Measurements from ENCODE around the gene SULT1A1.

Gene SULT1A1

GRCh38 chr16:28589930-28590329 is 19.9 kb downstream of the SULT1A1 start:
- no peak overlapping the region for H3K4me3 ChIP-seq (ENCODE audit: extremely low read depth, insufficient read depth, low read length, poor library complexity, severe bottlenecking)
- H3K9me3 ChIP-seq (ENCODE audit: control insufficient read depth, low read length), result no peaks in the 10 kb centered on the region
- H3K36me3 ChIP-seq (ENCODE audit: control insufficient read depth, insufficient read depth, low read length), result peaks cover 47% of the 10 kb centered on the region
- H3K4me1 ChIP-seq (ENCODE audit: control insufficient read depth, insufficient read depth, low read length, poor library complexity, severe bottlenecking), result peaks cover 3% of the 10 kb centered on the region
- 94 to 100% methylated on average over 4 to 11 of the region's 13 CpGs for WGBS, 2 experiments (ENCODE audit: insufficient coverage in 2 of 2)
- no peak overlapping the region for H3K27ac ChIP-seq (ENCODE audit: low read depth, low read length, severe bottlenecking)

GRCh38 chr16:28589069-28589468 is 20.8 kb downstream of the SULT1A1 start:
- Histone ChIP-seq H3K4me3 (ENCODE audit: extremely low read depth, insufficient read depth, low read length, poor library complexity, severe bottlenecking) (no peak overlapping the region), H3K36me3 (ENCODE audit: control insufficient read depth, insufficient read depth, low read length) (peaks cover 47% of the 10 kb centered on the region)
- WGBS, 2 experiments (ENCODE audit: insufficient coverage in 2 of 2), result 92 to 94% methylated on average over 5 to 8 of the region's 8 CpGs

GRCh38 chr16:28587386-28587785 is 22.5 kb downstream of the SULT1A1 start:
- H3K27ac ChIP-seq (ENCODE audit: low read depth, low read length, severe bottlenecking), result no peak overlapping the region
- peaks cover 3% of the 10 kb centered on the region for H3K4me1 ChIP-seq (ENCODE audit: control insufficient read depth, insufficient read depth, low read length, poor library complexity, severe bottlenecking)
- H3K9me3 ChIP-seq (ENCODE audit: control insufficient read depth, low read length), result no peaks in the 10 kb centered on the region
- no peak overlapping the region for H3K4me3 ChIP-seq (ENCODE audit: extremely low read depth, insufficient read depth, low read length, poor library complexity, severe bottlenecking)
- WGBS, 2 experiments (ENCODE audit: insufficient coverage in 2 of 2), result 90 to 92% methylated on average over 6 to 8 of the region's 8 CpGs
- peaks cover 55% of the 10 kb centered on the region for H3K36me3 ChIP-seq (ENCODE audit: control insufficient read depth, insufficient read depth, low read length)

More at GRCh38 chr16:28589069-28589468, 20.8 kb downstream of the SULT1A1 start:
- Histone ChIP-seq H3K9me3 (ENCODE audit: control insufficient read depth, low read length) (no peaks in the 10 kb centered on the region), H3K4me1 (ENCODE audit: control insufficient read depth, insufficient read depth, low read length, poor library complexity, severe bottlenecking) (peaks cover 3% of the 10 kb centered on the region), H3K27ac (ENCODE audit: low read depth, low read length, severe bottlenecking) (no peak overlapping the region)

GRCh38 chr16:28586466-28586865 is 23.4 kb downstream of the SULT1A1 start:
- no peak overlapping the region for H3K27ac ChIP-seq (ENCODE audit: low read depth, low read length, severe bottlenecking)
- WGBS, 2 experiments (ENCODE audit: insufficient coverage in 2 of 2), result 83 to 100% methylated on average over 1 to 2 of the region's 3 CpGs
- H3K4me3 ChIP-seq (ENCODE audit: extremely low read depth, insufficient read depth, low read length, poor library complexity, severe bottlenecking), result no peak overlapping the region
- H3K4me1 ChIP-seq (ENCODE audit: control insufficient read depth, insufficient read depth, low read length, poor library complexity, severe bottlenecking), result peaks cover 3% of the 10 kb centered on the region
- peaks cover 57% of the 10 kb centered on the region for H3K36me3 ChIP-seq (ENCODE audit: control insufficient read depth, insufficient read depth, low read length)
- no peaks in the 10 kb centered on the region for H3K9me3 ChIP-seq (ENCODE audit: control insufficient read depth, low read length)

- H3K36me3 ChIP-seq (ENCODE audit: control insufficient read depth, insufficient read depth, low read length), result peaks cover 51% of the 10 kb centered on the region
- no peaks in the 10 kb centered on the region for H3K9me3 ChIP-seq (ENCODE audit: control insufficient read depth, low read length)
- 93 to 97% methylated on average over 10 of the region's 11 CpGs for WGBS, 2 experiments (ENCODE audit: insufficient coverage in 2 of 2)
- H3K27ac ChIP-seq (ENCODE audit: low read depth, low read length, severe bottlenecking), result no peak overlapping the region
- no peak overlapping the region for H3K4me3 ChIP-seq (ENCODE audit: extremely low read depth, insufficient read depth, low read length, poor library complexity, severe bottlenecking)
- peaks cover 3% of the 10 kb centered on the region for H3K4me1 ChIP-seq (ENCODE audit: control insufficient read depth, insufficient read depth, low read length, poor library complexity, severe bottlenecking)
Observed at GRCh38 chr16:28585674-28586073, 24.2 kb downstream of the SULT1A1 start.

- Histone ChIP-seq H3K4me3 (ENCODE audit: extremely low read depth, insufficient read depth, low read length, poor library complexity, severe bottlenecking) (no peak overlapping the region), H3K9me3 (ENCODE audit: control insufficient read depth, low read length) (no peaks in the 10 kb centered on the region), H3K27ac (ENCODE audit: low read depth, low read length, severe bottlenecking) (no peak overlapping the region), H3K36me3 (ENCODE audit: control insufficient read depth, insufficient read depth, low read length) (peaks cover 27% of the 10 kb centered on the region), H3K4me1 (ENCODE audit: control insufficient read depth, insufficient read depth, low read length, poor library complexity, severe bottlenecking) (no peaks in the 10 kb centered on the region)
- WGBS, 2 experiments (ENCODE audit: insufficient coverage in 2 of 2), result 94 to 95% methylated on average over 11 to 14 of the region's 15 CpGs
Observed at GRCh38 chr16:28580726-28581315, 29.0 kb downstream of the SULT1A1 start.

GRCh38 chr16:28575446-28576109 is 34.3 kb downstream of the SULT1A1 start:
- Histone ChIP-seq H3K4me1 (ENCODE audit: control insufficient read depth, insufficient read depth, low read length, poor library complexity, severe bottlenecking) (peaks cover 7% of the 10 kb centered on the region), H3K27ac (ENCODE audit: low read depth, low read length, severe bottlenecking) (no peak overlapping the region), H3K4me3 (ENCODE audit: extremely low read depth, insufficient read depth, low read length, poor library complexity, severe bottlenecking) (no peak overlapping the region), H3K9me3 (ENCODE audit: control insufficient read depth, low read length) (no peaks in the 10 kb centered on the region), H3K36me3 (ENCODE audit: control insufficient read depth, insufficient read depth, low read length) (peaks cover 4% of the 10 kb centered on the region)
- 85 to 88% methylated on average over 5 of the region's 8 CpGs for WGBS, 2 experiments (ENCODE audit: insufficient coverage in 2 of 2)

GRCh38 chr16:28574925-28575324 is 34.9 kb downstream of the SULT1A1 start:
- WGBS, 2 experiments (ENCODE audit: insufficient coverage in 2 of 2), result 100% methylated on average over 1 of the region's 2 CpGs

GRCh38 chr16:28573738-28574718 is 35.8 kb downstream of the SULT1A1 start:
- Histone ChIP-seq H3K4me1 (ENCODE audit: control insufficient read depth, insufficient read depth, low read length, poor library complexity, severe bottlenecking) (peaks cover 7% of the 10 kb centered on the region), H3K27ac (ENCODE audit: low read depth, low read length, severe bottlenecking) (no peak overlapping the region), H3K4me3 (ENCODE audit: extremely low read depth, insufficient read depth, low read length, poor library complexity, severe bottlenecking) (no peak overlapping the region), H3K9me3 (ENCODE audit: control insufficient read depth, low read length) (no peaks in the 10 kb centered on the region), H3K36me3 (ENCODE audit: control insufficient read depth, insufficient read depth, low read length) (peaks cover 4% of the 10 kb centered on the region)
- 84 to 92% methylated on average over 15 to 17 of the region's 17 CpGs for WGBS, 2 experiments (ENCODE audit: insufficient coverage in 2 of 2)

More at GRCh38 chr16:28574925-28575324, 34.9 kb downstream of the SULT1A1 start:
- no peaks in the 10 kb centered on the region for H3K9me3 ChIP-seq (ENCODE audit: control insufficient read depth, low read length)
- H3K36me3 ChIP-seq (ENCODE audit: control insufficient read depth, insufficient read depth, low read length), result peaks cover under 1% of the 10 kb centered on the region
- no peak overlapping the region for H3K4me3 ChIP-seq (ENCODE audit: extremely low read depth, insufficient read depth, low read length, poor library complexity, severe bottlenecking)
- no peak overlapping the region for H3K27ac ChIP-seq (ENCODE audit: low read depth, low read length, severe bottlenecking)
- H3K4me1 ChIP-seq (ENCODE audit: control insufficient read depth, insufficient read depth, low read length, poor library complexity, severe bottlenecking), result peaks cover 7% of the 10 kb centered on the region

- Histone ChIP-seq H3K4me1 (ENCODE audit: control insufficient read depth, insufficient read depth, low read length, poor library complexity, severe bottlenecking) (peaks cover 7% of the 10 kb centered on the region), H3K36me3 (ENCODE audit: control insufficient read depth, insufficient read depth, low read length) (peaks cover 7% of the 10 kb centered on the region), H3K4me3 (ENCODE audit: extremely low read depth, insufficient read depth, low read length, poor library complexity, severe bottlenecking) (no peak overlapping the region), H3K9me3 (ENCODE audit: control insufficient read depth, low read length) (no peaks in the 10 kb centered on the region), H3K27ac (ENCODE audit: low read depth, low read length, severe bottlenecking) (peak overlapping the region; percentile 57)
- 50 to 51% methylated on average over 12 to 13 of the region's 15 CpGs for WGBS, 2 experiments (ENCODE audit: insufficient coverage in 2 of 2)
Observed at GRCh38 chr16:28572696-28573510, 36.9 kb downstream of the SULT1A1 start.
